GM19463 (cell line): ENCODE results near the gene AUH.
"Not testable (repeated sequence)": the region's sequence is repeated elsewhere in the genome, so short reads cannot be mapped to it uniquely, and the experiment has no call there.

Source experiments
- ATAC-seq: cut with Tn5 transposase; IDR thresholded peaks from one replicate; pipeline ENCODE4 v1.9.1; 2021; ENCODE audit warnings: mild to moderate bottlenecking, moderate library complexity; ENCODE audit not compliant: unreplicated experiment

The AUH gene

DNA sequence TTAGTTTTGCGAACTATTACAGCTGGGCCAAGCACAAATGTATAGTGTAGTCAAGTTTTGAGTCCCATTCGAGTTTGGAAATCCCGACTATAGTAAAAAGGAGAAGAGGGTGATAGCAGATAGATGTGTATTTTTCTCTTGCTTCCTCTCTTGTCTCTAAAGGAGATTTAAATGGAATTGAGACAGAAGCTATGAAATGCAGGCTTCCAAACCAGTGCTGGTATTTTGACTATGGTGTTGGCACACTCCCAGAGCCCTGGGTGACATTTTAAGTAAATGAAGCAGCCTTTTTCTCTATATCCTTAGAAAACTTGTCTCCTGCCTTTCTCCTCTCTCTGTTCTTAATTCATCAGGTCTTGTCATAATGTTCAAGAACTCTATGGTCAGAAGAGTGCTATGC is 17.7 kb upstream of the AUH start:
- ATAC-seq = no peak

DNA sequence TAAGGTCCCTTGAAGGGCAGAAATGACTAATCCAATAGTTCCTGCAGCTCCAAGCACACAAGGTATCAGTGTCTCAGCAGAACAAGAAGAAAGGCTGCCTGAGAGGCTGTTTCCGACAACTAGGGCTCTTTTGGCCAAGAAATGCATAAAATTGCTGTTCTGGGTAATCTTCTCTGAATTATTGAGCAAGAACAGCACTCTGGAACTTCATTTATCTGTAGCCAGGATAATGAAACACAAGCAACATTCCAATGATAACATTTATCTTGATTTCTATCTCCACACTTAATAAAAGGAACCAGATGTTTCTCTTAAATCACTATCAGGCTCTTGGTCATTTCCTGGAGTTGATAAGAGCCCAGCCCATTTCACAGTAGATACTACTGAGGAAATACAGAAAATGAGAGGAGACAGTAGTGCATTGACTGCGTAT is 17.0 kb upstream of the AUH start:
- ATAC-seq = no peak

DNA sequence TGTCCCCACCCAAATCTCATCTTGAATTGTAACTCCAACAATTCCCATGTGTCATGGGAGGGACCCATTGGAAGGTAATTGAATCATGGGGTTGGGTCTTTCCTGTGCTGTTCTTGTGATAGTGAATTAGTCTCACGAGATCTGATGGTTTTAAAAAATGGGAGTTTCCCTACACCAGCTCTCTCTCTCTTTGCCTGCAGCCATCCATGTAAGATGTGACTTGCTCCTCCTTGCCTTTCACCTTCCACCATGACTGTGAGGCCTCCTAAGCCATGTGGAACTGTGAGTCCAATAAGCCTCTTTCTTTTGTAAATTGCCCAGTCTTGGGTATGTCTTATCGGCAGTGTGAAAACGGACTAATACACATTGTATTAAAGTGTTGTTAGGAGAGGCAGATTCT is 16.3 kb upstream of the AUH start:
- not testable (repeated sequence) for ATAC-seq

DNA sequence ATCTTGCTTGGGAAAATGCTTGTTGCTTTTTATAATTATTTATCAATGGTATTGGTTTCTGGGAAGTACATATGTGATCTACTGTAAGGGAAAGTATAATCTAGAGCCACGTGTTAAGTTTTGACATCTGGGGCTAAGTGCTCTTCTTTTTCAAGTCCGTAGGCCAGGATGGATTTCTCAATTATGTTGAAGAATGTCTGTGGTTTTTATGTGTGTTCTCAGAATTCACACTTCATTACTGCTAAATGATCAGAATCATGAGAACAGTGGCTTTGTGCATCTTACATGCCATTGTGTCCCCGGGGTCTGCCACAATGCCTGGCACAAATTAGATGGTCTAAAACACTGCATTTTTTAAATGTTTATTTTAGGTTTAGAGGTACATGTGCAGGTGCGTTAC is 14.5 kb upstream of the AUH start:
- ATAC-seq = no peak

DNA sequence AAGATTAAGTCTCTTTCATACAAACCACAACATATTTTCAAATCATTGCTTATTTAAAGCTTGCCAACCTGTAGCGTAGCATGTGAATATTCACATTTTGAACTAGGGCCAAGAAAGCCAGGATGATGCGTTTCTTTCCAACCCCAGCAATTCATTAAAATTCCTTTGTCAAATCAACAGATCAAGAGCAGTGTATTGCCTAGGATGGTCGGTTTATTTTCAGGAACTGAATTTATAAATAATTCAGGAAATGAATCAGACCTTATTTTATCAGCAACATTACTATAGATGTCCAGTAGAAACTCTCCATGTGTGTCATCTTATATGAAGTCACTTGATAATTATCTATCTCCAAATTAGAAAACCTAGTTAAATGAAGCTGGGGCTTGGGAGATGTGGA is 13.2 kb upstream of the AUH start:
- ATAC-seq = no peak

DNA sequence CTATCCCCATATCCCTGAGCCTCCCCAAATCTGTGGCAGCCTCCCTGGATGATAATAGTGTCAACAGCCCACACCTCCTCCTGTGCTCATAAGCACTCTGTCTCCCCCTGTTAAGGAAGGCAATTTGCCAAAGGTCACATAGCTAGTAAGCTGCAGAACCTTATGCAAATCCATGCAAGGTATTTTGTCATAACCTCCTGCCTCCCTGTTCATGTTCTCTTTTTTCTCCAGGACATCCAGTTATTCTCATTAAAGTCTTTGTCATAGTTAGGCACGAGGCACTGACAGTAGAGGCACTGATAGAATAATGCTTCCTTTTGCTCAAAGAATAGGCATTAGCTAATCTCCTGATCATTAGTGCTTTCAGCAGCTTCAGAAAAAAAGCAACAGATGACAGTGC is 10.2 kb upstream of the AUH start:
- no peak for ATAC-seq

DNA sequence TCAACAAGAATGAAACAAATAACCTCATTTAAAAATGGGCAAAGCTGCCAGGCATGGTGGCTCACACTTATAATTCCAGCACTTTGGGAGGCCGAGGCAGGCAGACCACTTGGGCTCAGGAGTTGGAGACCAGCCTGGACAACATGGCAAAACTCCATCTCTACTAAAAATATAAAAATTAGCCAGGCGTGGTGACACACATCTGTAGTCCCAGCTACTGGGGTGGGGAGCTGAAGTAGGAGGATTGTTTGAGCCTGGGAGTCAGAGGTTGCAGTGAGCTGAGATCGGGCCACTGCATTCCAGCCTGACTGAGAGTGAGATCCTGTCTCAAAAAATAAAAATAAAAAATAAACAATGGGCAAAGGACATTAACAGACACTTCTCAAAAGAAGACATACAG is 8.3 kb upstream of the AUH start:
- not testable (repeated sequence) for ATAC-seq

DNA sequence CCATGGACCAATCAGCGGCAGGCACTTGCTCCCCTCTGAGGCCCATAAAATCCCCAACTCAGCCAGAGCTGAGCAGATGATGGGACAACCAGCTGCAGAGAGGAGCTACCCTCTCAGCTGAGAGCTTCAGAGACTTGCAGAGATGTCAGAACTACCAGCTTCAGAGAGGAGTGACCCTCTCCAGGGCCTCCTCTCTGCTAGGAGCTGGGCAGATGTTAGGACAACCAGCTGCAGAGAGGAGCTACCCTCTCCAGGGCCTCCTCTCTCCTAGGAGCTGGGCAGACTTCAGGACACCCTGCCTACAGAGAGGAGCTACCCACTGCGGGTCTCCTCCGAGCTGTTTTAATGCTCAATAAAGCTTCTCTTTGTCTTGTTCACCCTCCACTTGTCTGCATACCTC is 3.0 kb upstream of the AUH start:
- no peak for ATAC-seq

DNA sequence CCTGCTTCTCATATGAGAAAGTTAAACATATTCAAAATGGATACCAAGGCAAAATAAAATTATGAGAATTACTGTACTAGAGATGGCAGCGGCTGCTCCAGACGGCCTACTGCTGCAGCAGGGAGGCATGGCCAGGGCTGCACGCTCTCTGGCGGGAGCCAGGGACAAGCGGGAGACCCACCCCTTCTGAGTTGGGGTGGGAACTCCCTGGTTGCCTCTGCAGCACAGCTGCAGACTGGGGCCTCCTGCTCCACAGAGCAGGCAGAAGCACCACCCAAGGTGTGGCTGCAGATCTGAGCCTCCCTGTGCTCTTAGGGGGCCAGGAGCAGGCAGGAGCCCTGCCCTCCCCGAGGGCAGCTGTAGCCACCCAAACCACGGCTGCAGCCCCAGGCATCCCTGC is 2.3 kb upstream of the AUH start:
- no peak for ATAC-seq

DNA sequence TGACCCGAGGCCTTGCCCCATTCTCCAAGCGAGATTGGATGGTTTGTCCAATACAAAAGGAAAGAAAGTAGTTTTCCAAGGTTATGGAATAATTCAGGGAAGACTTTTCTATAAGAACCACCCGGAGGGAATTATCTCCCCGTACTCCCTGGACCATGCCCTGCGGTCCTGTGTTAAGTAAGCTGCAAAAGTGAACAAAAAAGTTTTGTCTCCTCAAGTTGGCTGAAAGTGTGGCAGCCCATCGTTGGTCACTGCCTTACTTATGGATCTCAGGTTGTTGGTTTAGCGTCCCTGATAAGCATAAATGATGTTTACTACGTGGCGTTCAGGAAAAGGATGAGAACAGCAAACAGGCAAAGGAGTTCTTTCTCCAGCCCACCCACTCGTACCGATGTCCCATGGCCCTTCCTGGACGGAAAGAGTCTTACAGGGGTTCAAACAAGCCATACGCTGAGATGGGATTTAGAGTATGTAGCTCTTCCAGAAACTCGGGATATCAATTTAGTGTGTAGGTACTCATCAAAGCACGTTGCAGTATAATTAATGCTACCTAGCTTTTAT is 413 bp upstream of the AUH start:
- no peak for ATAC-seq

DNA sequence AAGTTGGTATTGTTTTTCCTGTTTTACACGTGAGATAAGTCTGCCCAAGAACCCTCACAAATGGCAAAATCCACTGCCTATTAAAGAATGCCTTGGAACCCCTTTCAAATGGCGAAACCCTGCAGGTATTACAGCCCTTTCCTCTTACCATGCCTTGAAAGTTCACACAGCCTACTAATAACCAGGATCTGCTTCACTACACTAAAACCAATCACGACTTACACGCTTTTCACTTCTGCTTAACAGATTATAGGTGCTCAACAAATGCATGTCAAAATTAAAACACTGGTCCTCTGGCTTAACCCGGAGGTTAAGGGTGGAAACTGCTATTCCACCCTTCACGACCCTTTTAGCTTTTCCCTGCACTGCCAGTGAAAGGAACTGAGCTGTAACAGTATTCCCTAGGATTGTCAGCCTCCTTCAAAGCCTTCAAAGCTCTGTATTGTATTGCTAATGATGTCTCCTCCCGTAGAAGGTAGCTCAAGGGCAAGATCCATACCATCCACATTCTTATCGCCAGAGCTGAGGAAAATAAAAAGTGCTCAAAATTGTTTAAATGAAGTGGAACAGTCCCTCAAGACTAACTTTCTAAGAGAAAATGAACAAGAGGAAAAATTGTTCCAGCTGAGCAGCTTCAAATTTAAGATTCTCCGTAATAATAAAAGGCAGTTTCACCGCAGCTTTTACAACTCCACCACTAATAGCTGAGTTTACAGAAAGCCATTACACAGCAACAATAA is 997 bp downstream of the AUH start:
- no peak for ATAC-seq

DNA sequence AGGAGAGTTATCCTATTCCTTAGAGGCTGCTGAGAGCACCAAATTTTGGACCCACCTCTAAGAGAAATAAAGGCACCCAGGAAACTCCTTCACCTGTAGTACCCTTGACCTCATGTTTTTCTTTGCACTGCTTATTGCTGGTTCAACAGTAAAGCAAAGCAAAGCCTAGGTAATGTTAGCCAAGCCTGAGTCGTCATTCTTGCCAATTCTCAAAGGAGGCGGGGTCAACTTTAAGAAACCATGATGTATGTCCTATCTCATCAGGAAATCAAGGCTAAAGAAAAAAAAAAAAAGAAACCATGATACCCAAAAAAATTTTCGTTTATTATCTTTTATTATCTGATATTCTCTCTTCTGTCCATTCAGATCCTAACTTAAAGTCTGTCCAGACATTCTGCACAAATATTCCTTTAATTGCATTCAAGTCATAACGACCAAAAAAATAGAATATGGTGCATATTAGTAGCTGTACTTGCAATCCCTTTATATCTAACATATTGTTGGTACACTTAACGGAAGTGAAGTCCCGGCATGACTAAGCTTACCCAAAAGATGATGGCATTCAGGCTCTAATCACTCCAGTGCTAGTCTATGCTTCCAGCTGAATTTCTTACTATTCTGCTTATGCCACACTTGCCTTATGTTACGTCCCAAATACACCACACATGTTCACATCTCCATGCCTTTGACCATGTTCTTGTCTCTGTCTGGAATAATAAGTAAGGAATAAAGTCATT is 1.8 kb downstream of the AUH start:
- no peak for ATAC-seq

DNA sequence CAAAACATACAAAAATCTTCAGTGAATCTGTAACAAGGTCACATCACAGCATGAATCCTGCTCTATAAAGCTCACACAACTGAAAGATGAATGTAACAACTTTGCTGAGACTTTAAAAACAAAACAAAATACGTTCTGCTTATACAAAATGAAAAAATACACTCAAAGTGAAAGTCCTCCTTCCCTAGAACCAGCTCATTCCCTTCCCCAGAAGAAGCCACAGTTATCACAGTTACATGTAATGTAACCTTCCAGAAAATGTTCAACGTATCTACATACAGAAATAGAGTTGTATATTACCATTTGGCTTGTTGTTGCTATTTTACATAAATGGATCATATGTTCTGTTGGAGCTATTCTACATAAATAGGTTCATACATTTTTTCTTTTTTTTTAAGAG is 2.6 kb downstream of the AUH start:
- ATAC-seq = no peak

DNA sequence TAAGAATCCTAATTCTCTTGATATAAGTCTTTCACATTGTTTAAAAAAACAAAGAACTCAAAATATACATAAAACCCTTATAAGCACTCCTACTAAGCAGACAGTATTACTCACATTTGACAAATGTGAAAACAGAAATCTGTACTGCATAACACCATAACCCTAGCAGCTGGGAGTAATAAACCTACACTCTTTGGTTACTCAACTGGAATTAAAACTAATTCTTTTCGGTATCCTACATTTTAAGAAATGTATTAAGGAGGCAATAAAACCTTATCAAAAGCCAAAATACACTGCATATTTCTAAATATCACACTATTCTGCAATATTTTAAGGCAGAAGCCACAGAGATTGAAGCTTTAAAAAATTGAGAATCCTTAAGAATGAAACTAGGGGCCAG is 6.8 kb downstream of the AUH start:
- no peak for ATAC-seq

DNA sequence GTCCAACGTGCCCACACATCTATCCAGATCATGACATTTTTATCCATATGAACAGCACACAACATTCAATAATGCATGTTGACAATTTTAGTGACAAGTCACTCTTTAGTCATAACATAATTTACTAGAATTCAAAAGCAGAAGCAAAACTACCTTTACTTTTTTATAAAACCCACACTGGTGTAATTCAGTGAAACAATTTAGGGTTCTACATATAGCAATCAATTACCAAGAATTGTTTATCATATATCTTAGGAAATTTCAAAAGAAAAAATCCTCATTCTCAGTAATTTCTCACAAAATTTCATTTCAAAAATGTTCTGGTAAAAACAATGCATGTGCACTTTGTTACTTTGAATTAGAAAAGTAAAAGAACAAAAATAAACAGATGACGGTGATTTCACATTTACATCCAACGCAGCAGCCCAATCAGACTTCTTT is 12.6 kb downstream of the AUH start:
- ATAC-seq = no peak

DNA sequence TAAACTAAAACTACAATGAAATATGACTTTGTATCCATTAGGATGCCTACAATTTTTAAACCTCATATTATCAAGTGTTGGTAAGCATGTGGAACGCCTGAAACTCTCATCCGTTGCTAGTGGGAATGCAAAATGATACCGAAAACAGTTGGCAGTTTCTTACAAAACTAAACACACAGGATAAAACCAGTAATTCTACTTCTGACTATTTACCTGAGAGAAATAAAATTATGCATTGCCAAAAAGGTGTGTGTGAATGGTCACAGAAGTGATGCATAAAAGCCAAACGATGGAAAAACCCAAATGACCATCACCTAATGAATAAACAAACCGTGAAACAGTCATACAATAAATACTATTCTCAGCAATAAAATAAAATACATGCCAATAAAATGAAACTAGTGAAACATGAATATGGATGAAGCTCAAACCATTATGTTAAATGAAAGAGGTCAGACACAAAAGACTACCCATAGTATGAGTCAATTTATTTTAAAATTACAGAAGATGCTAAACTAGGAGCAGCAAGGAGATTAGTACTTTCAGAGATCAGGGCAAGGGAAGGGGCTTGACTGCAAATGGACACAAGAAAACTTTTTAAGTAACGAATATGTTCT is 13.4 kb downstream of the AUH start:
- ATAC-seq = no peak

DNA sequence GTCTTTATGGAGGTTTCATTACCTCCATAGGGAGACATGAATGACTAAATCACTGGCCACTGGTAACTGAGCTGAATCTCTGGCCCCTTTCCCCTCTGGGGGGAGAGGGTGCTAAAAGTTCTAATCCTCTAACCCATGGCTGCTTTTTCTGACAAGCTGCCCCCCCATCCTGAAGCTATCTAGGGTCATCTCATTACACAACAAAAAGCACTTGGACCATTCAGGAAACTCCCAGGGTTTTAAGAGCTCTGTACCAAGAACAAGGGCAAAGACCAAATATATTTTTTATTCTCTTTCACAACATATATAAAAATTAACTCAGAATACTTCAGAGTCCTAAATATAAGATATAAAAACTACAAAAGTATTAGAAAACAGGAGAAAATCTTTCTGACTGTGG is 14.3 kb downstream of the AUH start:
- no peak for ATAC-seq

DNA sequence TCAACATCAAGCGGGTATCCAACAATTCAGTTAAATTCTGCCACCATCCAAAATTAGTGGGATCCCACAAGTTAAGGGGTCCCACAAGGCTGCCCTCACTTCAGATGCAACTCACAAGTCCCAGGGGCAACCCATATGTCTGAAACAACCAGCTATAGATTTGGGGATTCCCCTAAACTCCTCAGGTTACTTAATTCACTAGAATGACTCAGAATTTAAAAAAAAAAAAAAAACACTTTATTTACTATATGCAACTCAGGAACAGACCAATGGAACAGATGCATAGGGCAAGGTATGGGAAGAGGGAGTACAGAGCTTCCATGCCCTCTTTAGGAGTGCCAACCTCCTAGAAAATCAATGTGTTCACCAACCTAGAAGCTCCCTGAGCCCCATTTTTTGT is 15.1 kb downstream of the AUH start:
- ATAC-seq = no peak

DNA sequence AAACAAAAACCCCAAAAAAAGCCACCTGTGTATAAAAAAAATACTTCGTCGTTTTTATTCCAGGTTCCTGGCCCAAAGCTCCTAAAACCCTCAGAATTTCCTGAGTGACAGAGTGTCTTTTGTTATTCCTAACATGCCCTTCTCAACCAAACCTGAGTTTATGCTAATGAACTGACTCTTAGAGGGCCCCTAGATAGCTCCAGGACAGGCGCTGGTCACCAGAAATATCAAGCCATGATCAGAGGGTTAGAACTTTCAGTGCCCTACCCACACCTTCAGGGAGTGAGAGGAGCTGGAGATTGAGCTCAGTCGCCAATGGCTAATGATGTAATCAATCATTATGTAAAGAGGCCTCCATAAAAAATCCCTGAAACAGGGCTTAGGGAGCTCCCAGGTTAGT is 15.7 kb downstream of the AUH start:
- no peak for ATAC-seq

DNA sequence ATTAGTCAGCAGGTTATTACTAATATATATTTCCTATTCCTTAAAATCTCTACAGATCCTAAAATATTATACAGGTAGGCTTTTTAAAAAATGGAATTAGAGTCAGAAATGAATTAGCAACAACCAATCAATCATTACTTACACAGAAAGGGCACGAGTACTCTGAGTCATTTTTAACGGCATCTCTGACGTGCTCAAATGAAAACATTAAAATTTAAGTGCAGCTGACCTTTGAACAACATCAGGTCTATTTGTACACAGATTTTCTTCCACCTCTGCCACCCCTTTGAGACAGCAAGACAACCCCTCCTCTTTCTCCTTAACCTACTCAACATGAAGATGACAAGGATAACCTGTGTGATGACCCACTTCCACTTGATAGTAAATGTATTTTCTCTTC is 19.1 kb downstream of the AUH start:
- no peak for ATAC-seq

DNA sequence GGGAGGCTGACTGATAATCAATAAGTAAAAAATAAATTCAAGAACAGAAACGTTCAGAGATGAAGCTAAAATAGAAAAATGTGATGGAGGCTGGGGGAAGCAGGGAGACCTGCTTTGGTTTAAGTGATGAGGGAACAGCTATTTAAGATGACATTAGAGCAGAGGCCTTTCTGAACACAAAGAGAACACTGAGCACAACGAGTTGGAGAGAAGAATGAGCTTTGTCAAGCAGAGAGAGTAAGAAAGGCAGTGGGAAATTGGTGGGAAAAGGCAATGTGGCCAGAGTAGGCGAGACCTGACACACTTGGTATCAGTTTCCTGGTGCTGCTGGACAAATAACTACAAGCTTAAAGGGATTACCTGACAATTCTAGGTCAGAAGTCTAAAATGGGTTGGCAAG is 20.0 kb downstream of the AUH start:
- no peak for ATAC-seq

DNA sequence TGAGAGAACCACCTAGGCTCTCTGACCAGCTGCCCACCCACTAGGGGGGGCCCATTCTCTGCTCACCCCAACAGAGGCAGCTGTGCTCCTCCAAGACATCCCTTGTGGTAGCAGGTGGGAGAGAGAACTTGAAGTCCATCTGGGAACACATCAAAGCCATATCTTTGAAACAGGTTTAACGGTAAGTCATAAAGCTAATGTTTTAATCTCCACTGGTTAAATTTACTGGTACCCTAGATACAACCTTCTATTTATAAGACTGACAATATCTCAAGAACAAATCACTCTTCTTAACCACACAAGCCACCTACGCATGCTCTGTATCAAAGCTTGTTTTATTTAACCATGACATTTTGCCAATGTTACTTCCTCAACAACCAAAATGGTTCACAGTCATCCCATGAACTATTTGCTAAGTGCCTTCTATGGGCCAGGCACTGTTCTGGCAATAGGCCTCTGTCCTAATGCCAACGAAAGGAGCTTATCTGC is 20.4 kb downstream of the AUH start:
- ATAC-seq = no peak
